Neural cell (in vitro differentiated cells): Measurements from ENCODE around the gene ALOX12B.

Experiments used
- CTCF ChIP-seq: fragments of 450-650 bp; IDR thresholded peaks from 2 replicates; pipeline ENCODE4 v1.5.1; 2014; ENCODE audit warnings: antibody characterized with exemption, mild to moderate bottlenecking, moderate library complexity; ENCODE audit not compliant: poor library complexity, severe bottlenecking
- EP300 ChIP-seq: fragments of 450-650 bp; conservative IDR thresholded peaks from 2 replicates; pipeline ENCODE4 v1.6.1; 2014; ENCODE audit warnings: antibody characterized with exemption, mild to moderate bottlenecking, moderate library complexity; ENCODE audit not compliant: poor library complexity, severe bottlenecking
- EZH2 ChIP-seq: fragments of 200-600, 300-800 bp; shearing (Covaris generic), sonication (generic); IDR thresholded peaks from 2 replicates; pipeline ENCODE4 v1.6.1; 2014; ENCODE audit warnings: antibody characterized with exemption, low read length, borderline replicate concordance, mild to moderate bottlenecking; ENCODE audit not compliant: insufficient read depth, poor library complexity, severe bottlenecking
- MXI1 ChIP-seq: fragments of 450-650 bp; conservative IDR thresholded peaks from 2 replicates; pipeline ENCODE4 v1.6.1; 2014; ENCODE audit warnings: antibody characterized with exemption, mild to moderate bottlenecking; ENCODE audit not compliant: poor library complexity, severe bottlenecking
- POLR2AphosphoS5 ChIP-seq: IDR thresholded peaks from 2 replicates; pipeline ENCODE4 v1.6.1; 2012
- RAD21 ChIP-seq: fragments of 450-650 bp; conservative IDR thresholded peaks from 2 replicates; pipeline ENCODE4 v1.6.1; 2014; ENCODE audit warnings: antibody characterized with exemption, mild to moderate bottlenecking, moderate library complexity
- REST ChIP-seq: IDR thresholded peaks from 2 replicates; pipeline ENCODE4 v1.6.1; 2012; ENCODE audit warnings: borderline replicate concordance
- SMC3 ChIP-seq: fragments of 450-650 bp; conservative IDR thresholded peaks from 2 replicates; pipeline ENCODE4 v1.6.1; 2014; ENCODE audit warnings: antibody characterized with exemption, mild to moderate bottlenecking, moderate library complexity; ENCODE audit not compliant: poor library complexity
- TAF1 ChIP-seq: IDR thresholded peaks from 2 replicates; pipeline ENCODE4 v1.6.1; 2012; ENCODE audit warnings: low read depth

DNA sequence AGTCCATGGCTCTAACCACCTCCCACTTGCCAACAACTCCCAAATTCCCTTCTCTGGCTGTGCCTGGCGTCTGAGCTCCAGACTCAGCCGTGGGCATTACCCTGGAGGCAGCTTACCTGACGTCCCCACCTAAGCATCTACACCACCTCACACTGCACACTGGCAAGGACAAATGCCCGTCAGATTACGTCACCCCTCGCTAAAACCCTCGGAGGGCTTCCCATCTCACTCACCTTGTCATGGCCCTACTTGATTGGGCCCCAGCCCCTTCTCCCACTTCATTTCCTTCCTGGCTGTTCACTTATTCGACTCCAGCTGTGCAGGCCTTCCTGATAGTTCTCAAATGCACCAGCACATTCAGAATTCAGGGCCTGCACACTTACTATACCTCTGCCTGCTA is 17.4 kb upstream of the ALOX12B start:
- TF ChIP-seq REST (no peak), EZH2 (no peak), CTCF (no peak), SMC3 (no peak), EP300 (no peak), POLR2AphosphoS5 (no peak), TAF1 (no peak), RAD21 (no peak), MXI1 (no peak)
